Neutrophil (primary cell): Measurements from ENCODE around the gene VWA5B2.

Experiments
- H3K27ac ChIP-seq: fragments of 200-600 bp; sonication (generic); 2 replicates; pipeline ENCODE4 v1.5.1; 2016; ENCODE audit warnings: mild to moderate bottlenecking, moderate library complexity
- H3K27me3 ChIP-seq: fragments of 200-600 bp; sonication (generic); 2 replicates; pipeline ENCODE4 v1.6.0; 2016; ENCODE audit warnings: mild to moderate bottlenecking
- H3K36me3 ChIP-seq: fragments of 200-600 bp; sonication (generic); 2 replicates; pipeline ENCODE4 v1.5.1; 2017
- H3K4me1 ChIP-seq, 2 experiments: fragments of 200-600 bp in 1 of 2; sonication (generic) in 1 of 2; 1 replicate in 1 of 2; 2 replicates in 1 of 2; pipeline versions ENCODE4 v1.5.1 to v1.6.1; 2013 to 2016; ENCODE audit warnings: low read depth in 1 of 2, low read length in 1 of 2, mild to moderate bottlenecking in 1 of 2, moderate library complexity in 1 of 2; ENCODE audit not compliant: control insufficient read depth in 1 of 2, insufficient read depth in 1 of 2
- H3K4me3 ChIP-seq, 2 experiments: fragments of 200-600 bp in 1 of 2; sonication (generic) in 1 of 2; 1 replicate in 1 of 2; 2 replicates in 1 of 2; pipeline ENCODE4 v1.5.1; 2013 to 2016; ENCODE audit warnings: low read depth in 1 of 2, low read length in 1 of 2, mild to moderate bottlenecking in 1 of 2, moderate library complexity in 1 of 2
- H3K9me3 ChIP-seq: fragments of 200-600 bp; sonication (generic); 2 replicates; pipeline ENCODE4 v1.5.1; 2016
- CTCF ChIP-seq: fragments of 200-600 bp; sonication (generic); IDR thresholded peaks from 2 replicates; pipeline ENCODE4 v1.5.1; 2016; ENCODE audit warnings: antibody characterized with exemption

VWA5B2 gene

DNA sequence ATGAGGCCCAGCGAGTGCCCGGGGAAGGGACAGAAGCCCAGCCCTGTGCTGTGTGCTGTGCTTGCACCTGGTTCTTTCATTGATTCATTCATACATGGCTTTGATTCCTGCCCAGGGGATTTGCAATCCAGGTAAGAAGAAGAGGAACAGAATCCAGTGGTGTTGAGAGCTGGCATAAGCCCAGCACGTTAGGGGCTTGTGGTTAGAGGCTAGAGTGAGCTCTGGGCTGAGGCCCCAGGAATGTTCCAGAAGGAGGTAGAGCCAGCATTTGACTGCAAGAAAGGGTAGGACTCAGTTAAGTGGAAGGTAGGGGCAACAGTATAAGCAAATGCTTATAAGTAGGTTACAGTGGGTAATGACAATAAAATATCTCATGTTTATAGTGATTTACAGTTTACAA lies 2.3 kb downstream of the VWA5B2 start:
- no peak for TF ChIP-seq CTCF
- Histone ChIP-seq H3K27ac (no peak overlapping the region), H3K9me3 (no peaks in the 10 kb centered on the region), H3K4me3 (no peak overlapping the region), H3K36me3 (no peaks in the 10 kb centered on the region), H3K27me3 (peaks cover 88% of the 10 kb centered on the region), H3K4me1 (peaks cover 0 to 10% of the 10 kb centered on the region in 2 experiments)

- H3K27ac ChIP-seq = no peak overlapping the region
- peaks cover 0 to 10% of the 10 kb centered on the region in 2 experiments for H3K4me1 ChIP-seq
- H3K4me3 ChIP-seq = no peak overlapping the region
- H3K9me3 ChIP-seq = no peaks in the 10 kb centered on the region
- no peak for TF ChIP-seq CTCF
- peaks cover 72% of the 10 kb centered on the region for H3K27me3 ChIP-seq
- H3K36me3 ChIP-seq = no peaks in the 10 kb centered on the region
Observed at GRCh38 chr3:184233127-184233843, 3.9 kb downstream of the VWA5B2 start.

DNA sequence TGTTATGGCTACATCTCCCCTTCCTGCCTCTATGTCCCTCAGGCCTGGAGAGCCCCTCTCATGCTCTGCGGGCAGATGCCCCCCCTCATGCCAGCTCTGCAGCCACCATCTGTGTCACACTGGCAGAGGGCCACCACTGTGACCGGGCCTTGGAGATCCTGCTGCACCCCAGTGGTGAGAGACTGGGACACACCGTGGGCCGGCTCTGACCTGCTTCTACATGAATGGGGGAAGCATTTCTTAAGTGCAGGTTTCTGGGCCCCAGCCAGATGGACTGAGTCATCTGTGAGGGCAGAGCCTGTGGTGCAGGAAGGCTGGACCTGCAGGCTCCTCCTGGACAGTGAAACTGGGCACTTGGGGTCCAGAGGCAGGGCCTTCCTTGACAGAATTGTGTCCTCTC lies 4.8 kb downstream of the VWA5B2 start:
- Histone ChIP-seq H3K9me3 (no peaks in the 10 kb centered on the region), H3K27ac (no peak overlapping the region), H3K36me3 (no peaks in the 10 kb centered on the region), H3K4me3 (no peak overlapping the region), H3K4me1 (peaks cover 0 to 8% of the 10 kb centered on the region in 2 experiments), H3K27me3 (peaks cover 62% of the 10 kb centered on the region)
- TF ChIP-seq CTCF = no peak

GRCh38 chr3:184234671-184235380 lies 5.4 kb downstream of the VWA5B2 start:
- Histone ChIP-seq H3K4me3 (no peak overlapping the region), H3K27ac (no peak overlapping the region), H3K9me3 (no peaks in the 10 kb centered on the region), H3K4me1 (peaks cover 0 to 2% of the 10 kb centered on the region in 2 experiments), H3K27me3 (peaks cover 56% of the 10 kb centered on the region), H3K36me3 (no peaks in the 10 kb centered on the region)
- no peak for TF ChIP-seq CTCF

GRCh38 chr3:184235381-184236032 lies 6.1 kb downstream of the VWA5B2 start:
- no peaks in the 10 kb centered on the region for H3K36me3 ChIP-seq
- H3K9me3 ChIP-seq = no peaks in the 10 kb centered on the region
- H3K27ac ChIP-seq = no peak overlapping the region
- peaks cover 51% of the 10 kb centered on the region for H3K27me3 ChIP-seq
- H3K4me1 ChIP-seq = no peaks in the 10 kb centered on the region
- H3K4me3 ChIP-seq = no peak overlapping the region
- no peak for TF ChIP-seq CTCF
